DND-41 (cell line): Measurements from ENCODE around the gene ASMT.

Source experiments
- CTCF ChIP-seq: IDR thresholded peaks from 2 replicates; pipeline ENCODE4 v1.5.1; 2012; ENCODE audit warnings: borderline replicate concordance, low read length, moderate library complexity, mild to moderate bottlenecking; ENCODE audit not compliant: poor library complexity, severe bottlenecking; ENCODE audit errors: extremely low read depth
- EZH2 ChIP-seq: IDR thresholded peaks from 3 replicates; pipeline ENCODE4 v1.6.1; 2012; ENCODE audit warnings: borderline replicate concordance, low read depth, mild to moderate bottlenecking, moderate library complexity, low read length, inconsistent platforms; ENCODE audit not compliant: severe bottlenecking

DNA sequence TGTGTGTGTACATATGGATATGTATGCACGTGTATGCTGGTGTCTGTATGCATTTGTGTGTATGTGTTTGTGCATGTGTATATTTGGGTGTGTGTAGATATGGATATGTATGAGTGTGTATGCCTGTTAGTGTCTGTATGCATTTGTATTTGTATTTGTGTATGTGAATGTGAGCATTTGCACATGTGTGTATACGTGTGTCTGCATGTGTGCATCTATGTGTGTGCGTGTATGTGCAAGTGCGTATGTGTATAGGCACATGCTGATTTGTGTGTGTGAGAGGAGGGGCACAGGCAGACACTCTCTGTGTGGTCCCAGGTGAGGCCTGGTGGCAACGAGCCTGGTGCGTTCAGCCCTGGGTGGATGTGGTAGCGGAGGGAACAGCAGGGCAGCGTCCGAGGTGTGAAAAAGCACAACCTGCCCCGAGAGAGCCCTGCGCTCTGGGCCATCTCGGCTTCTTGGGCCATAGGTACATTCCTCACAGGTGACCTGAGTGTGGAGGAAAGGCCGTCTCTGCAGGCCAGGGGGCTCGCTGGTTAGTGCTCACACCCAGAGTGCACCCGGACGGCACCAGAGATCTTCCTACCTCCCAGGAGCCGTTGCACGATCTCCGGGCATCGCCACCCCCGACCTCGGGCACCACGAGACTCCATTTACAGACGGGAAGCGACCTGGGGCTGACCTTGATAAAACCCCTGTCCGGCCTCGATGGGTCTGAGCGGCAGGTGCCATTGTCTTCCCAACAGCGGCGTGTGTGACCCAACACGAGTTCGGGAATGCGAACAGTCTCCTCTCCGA lies 45.0 kb downstream of the ASMT start:
- TF ChIP-seq CTCF (no peak), EZH2 (no peak)
